Tibial artery (tissue), 4 donors: ENCODE measurements around the gene KLHL40.

ENCODE experiments used
- DNase-seq, 2 donors: peaks; one replicate each; pipeline ENCODE4 v3.0.0-alpha.2; 2019
- H3K27ac ChIP-seq, 2 donors: fragments of 200-600 bp; sonication (generic) in 1 of 2; 1 replicate in 1 of 2; 2 replicates in 1 of 2; pipeline ENCODE4 v1.5.1; 2018 to 2019; ENCODE audit warnings: mild to moderate bottlenecking in 1 of 2
- H3K27me3 ChIP-seq, 2 donors: fragments of 200-600 bp; sonication (generic) in 1 of 2; one replicate each; pipeline versions ENCODE4 v1.5.1 to v1.6.0; 2016 to 2019
- H3K36me3 ChIP-seq, 3 donors: fragments of 200-600 bp; sonication (generic) in 2 of 3; one replicate each; pipeline ENCODE4 v1.5.1; 2016 to 2019; ENCODE audit warnings: mild to moderate bottlenecking in 2 of 3
- H3K4me1 ChIP-seq, 4 donors: fragments of 200-600 bp; sonication (generic) in 2 of 4; 1 replicate in 3 of 4; 2 replicates in 1 of 4; pipeline ENCODE4 v1.5.1; 2016 to 2019
- H3K4me3 ChIP-seq, 2 donors: fragments of 200-600 bp; sonication (generic) in 1 of 2; 1 replicate in 1 of 2; 2 replicates in 1 of 2; pipeline ENCODE4 v1.5.1; 2018 to 2019; ENCODE audit warnings: mild to moderate bottlenecking in 2 of 2
- H3K9me3 ChIP-seq, 3 donors: fragments of 200-600 bp; sonication (generic) in 1 of 3; one replicate each; pipeline ENCODE4 v1.5.1; 2016 to 2019
- CTCF ChIP-seq, 2 experiments: fragments of 200-600 bp in 1 of 2; fragments of 450-650 bp in 1 of 2; IDR thresholded peaks; one replicate each; pipeline ENCODE4 v1.5.1; 2017 to 2019; ENCODE audit warnings: antibody characterized with exemption in 2 of 2, mild to moderate bottlenecking in 1 of 2, moderate library complexity in 1 of 2
- intact Hi-C: fragments of 100-400 bp; cut with DNase I; formaldehyde crosslinking; loops from one replicate; pipeline ENCODE4 v1.15.0; 2023; ENCODE audit warnings: low total_unique reads

Gene KLHL40

DNA sequence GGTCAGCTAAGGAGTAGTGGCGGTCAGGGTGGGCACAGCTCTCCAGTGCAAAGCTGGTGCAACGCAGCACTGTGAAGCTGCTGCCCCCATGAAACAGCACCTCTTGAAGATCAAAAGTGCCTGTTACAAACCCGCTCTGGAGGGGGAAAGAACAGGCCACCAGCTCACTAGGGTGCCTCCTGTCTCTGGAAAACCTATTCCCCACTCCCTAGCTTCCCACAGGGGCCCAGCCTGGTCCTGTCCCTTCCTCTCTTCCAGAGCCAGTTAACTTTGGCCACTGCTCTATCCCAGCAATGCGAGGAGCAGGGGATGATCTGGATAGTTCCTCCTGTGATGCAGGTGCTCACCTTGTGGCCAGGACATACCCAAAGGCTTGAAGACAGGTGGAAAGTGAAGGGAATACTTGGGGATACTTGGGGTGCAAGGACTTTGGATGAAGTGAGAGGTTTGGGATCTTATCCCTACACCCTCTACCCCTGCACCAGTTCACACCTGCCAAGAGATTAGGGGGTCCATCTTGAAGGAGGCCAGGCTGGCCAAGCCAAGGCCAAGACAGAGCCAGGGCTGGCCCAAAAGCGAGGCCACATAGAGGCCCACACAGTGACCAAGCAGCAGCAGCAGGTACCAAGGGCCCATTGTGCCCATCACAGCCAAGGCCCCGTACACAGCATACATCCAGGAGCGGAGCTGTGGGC, 13.0 kb downstream of the KLHL40 start:
- peaks cover 0 to 4% of the 10 kb centered on the region in 2 donors for H3K27me3 ChIP-seq
- H3K36me3 ChIP-seq: no peaks in the 10 kb centered on the region
- H3K9me3 ChIP-seq: no peaks in the 10 kb centered on the region
- H3K4me3 ChIP-seq: no peak overlapping the region
- no peak overlapping the region for H3K27ac ChIP-seq
- intact Hi-C loops: loop anchor here (10.0 kb wide), 1 partner anchor 406 kb away; the partner anchor contains the start of gene POMGNT2
- TF ChIP-seq CTCF (IDR thresholded peaks at IDR 0.05): no peak
- H3K4me1 ChIP-seq: peaks cover 0 to 16% (median 15%) of the 10 kb centered on the region in 4 donors
- DNase-seq: peak in 1 of 2 donors; percentile 48

GRCh38 chr3:42698911-42699230, 13.5 kb downstream of the KLHL40 start:
- intact Hi-C loops: loop anchor here (10.0 kb wide), 1 partner anchor 406 kb away; the partner anchor contains the start of gene POMGNT2
- Histone ChIP-seq H3K4me1 (peaks cover 0 to 16% (median 15%) of the 10 kb centered on the region in 4 donors), H3K27ac (no peak overlapping the region), H3K27me3 (peaks cover 0 to 4% of the 10 kb centered on the region in 2 donors), H3K9me3 (no peaks in the 10 kb centered on the region), H3K36me3 (no peaks in the 10 kb centered on the region), H3K4me3 (no peak overlapping the region)
- DNase-seq: no peak
- no peak for TF ChIP-seq CTCF (IDR thresholded peaks at IDR 0.05)

DNA sequence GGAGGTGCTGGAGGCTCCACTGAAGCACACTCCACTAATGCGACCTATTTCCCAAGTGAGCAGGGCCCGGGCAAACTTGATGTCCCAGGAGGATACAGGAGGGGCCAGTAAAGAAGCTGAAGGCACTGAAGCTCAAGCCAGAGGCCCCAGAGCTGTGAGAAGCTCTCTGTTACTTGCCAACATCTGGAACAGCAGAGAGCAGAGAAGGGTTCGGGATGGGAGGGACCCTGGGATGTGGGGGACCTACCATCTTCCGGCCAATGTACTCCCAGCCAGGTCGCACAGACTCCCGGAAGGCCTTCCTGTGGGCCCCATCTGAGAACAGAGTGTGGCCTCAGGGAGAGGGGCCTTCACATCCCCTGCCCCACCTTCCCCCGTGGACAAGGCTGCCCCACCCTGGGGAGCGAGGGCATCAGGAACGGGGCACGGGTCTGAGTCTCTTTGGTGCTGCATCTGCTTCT, 14.2 kb downstream of the KLHL40 start:
- peaks cover 0 to 4% of the 10 kb centered on the region in 2 donors for H3K27me3 ChIP-seq
- no peak for TF ChIP-seq CTCF (IDR thresholded peaks at IDR 0.05)
- H3K4me3 ChIP-seq: no peak overlapping the region
- DNase-seq: peak; percentile 9 to 62
- no peak overlapping the region for H3K27ac ChIP-seq
- no peaks in the 10 kb centered on the region for H3K36me3 ChIP-seq
- peaks cover 0 to 16% (median 15%) of the 10 kb centered on the region in 4 donors for H3K4me1 ChIP-seq
- intact Hi-C loops: loop anchor here (10.0 kb wide), 1 partner anchor 405 kb away; the partner anchor contains the start of gene POMGNT2
- no peaks in the 10 kb centered on the region for H3K9me3 ChIP-seq

GRCh38 chr3:42700366-42701288, 15.3 kb downstream of the KLHL40 start:
- Histone ChIP-seq H3K27me3 (peaks cover 0 to 4% of the 10 kb centered on the region in 2 donors), H3K36me3 (no peaks in the 10 kb centered on the region), H3K27ac (no peak overlapping the region), H3K4me1 (peaks cover 0 to 16% (median 15%) of the 10 kb centered on the region in 4 donors), H3K9me3 (no peaks in the 10 kb centered on the region), H3K4me3 (no peak overlapping the region)
- DNase-seq: peak; percentile 16 to 55
- no peak for TF ChIP-seq CTCF (IDR thresholded peaks at IDR 0.05)
- intact Hi-C loops: no loop called here

- H3K4me3 ChIP-seq: no peak overlapping the region
Observed at GRCh38 chr3:42701371-42702065, 16.2 kb downstream of the KLHL40 start.

More at GRCh38 chr3:42701371-42702065, 16.2 kb downstream of the KLHL40 start:
- Histone ChIP-seq H3K9me3 (no peaks in the 10 kb centered on the region), H3K27ac (no peak overlapping the region), H3K36me3 (no peaks in the 10 kb centered on the region), H3K27me3 (peaks cover 0 to 4% of the 10 kb centered on the region in 2 donors), H3K4me1 (peaks cover 0 to 16% (median 15%) of the 10 kb centered on the region in 4 donors)
- intact Hi-C loops: no loop called here
- TF ChIP-seq CTCF (IDR thresholded peaks at IDR 0.05): no peak
- DNase-seq: peak; percentile 35 to 71
